HCT116 (cell line): ENCODE data around the gene MTMR12. TPM values are rescaled to one million over a fixed set of nuclear protein-coding genes. Genes with fewer than 3 reads are reported as not detected.

Experiments
- ATAC-seq: fragments of 200-7000 bp; cut with Tn5 transposase; 2 replicates; pipeline ENCODE4 v1.9.1; 2020; ENCODE audit warnings: mild to moderate bottlenecking, moderate library complexity
- BruUV-seq: library from RNA; stranded (reverse); fragments of 400-500 nt; replicated peaks from 2 replicates; lab custom pipeline; 2021; lab: Mats Ljungman, UMichigan
- CTCF ChIA-PET: fragments of 300-600 bp; sonication (Branson Sonifier 250); formaldehyde crosslinking; loops from one replicate; lab custom pipeline; 2021; ENCODE audit warnings: antibody characterized with exemption; lab: Charles Lee
- POLR2A ChIA-PET: fragments of 300-600, 350-600 bp; sonication (Branson Sonifier 250); formaldehyde crosslinking; loops from one replicate; lab custom pipeline; 2021; ENCODE audit warnings: antibody characterized with exemption; lab: Charles Lee
- RAD21 ChIA-PET, 2 experiments: fragments of 300-600 bp; sonication (Branson Sonifier 250); formaldehyde crosslinking; loops; one replicate each; lab custom pipeline; 2023; ENCODE audit warnings: low total read pairs in 2 of 2; ENCODE audit not compliant: uncharacterized antibody in 2 of 2, unreplicated experiment in 2 of 2, low non-redundant PET in 1 of 2; lab: Charles Lee
- DNase-seq: peaks from one replicate; pipeline ENCODE4 v3.0.0-alpha.2; 2010; ENCODE audit warnings: low read depth, low spot score
- H2AFZ ChIP-seq: fragments of 200-600 bp; shearing (Covaris generic), sonication (generic); 2 replicates; pipeline ENCODE4 v1.6.1; 2017; ENCODE audit warnings: low read depth, mixed run types, mixed read lengths, antibody characterized with exemption, low read length; ENCODE audit not compliant: poor library complexity, severe bottlenecking
- H3K27ac ChIP-seq: 2 replicates; pipeline ENCODE4 v1.5.1; 2012; ENCODE audit warnings: low read depth, low read length
- H3K27me3 ChIP-seq: fragments of 200-600 bp; sonication (generic); 2 replicates; pipeline ENCODE4 v1.6.1; 2016; ENCODE audit warnings: mixed run types, low read length, mixed read lengths; ENCODE audit not compliant: insufficient read depth
- H3K36me3 ChIP-seq, 2 experiments: fragments of 200-500 bp in 1 of 2; fragments of 200-600 bp in 1 of 2; sonication (Bioruptor generic) in 1 of 2; sonication (generic) in 1 of 2; 2 replicates each; pipeline versions ENCODE4 v1.5.1 to v1.6.1; 2014 to 2016; ENCODE audit warnings: low read length in 2 of 2, inconsistent platforms in 1 of 2, mixed read lengths in 1 of 2, mixed run types in 1 of 2; ENCODE audit not compliant: insufficient read depth in 2 of 2, control insufficient read depth in 1 of 2
- H3K4me1 ChIP-seq, 2 experiments: fragments of 200-600 bp in 1 of 2; sonication (generic) in 1 of 2; 2 replicates each; pipeline versions ENCODE4 v1.5.1 to v1.6.1; 2012 to 2017; ENCODE audit warnings: low read length in 2 of 2, inconsistent platforms in 1 of 2, mild to moderate bottlenecking in 1 of 2, mixed read lengths in 1 of 2, mixed run types in 1 of 2, moderate library complexity in 1 of 2; ENCODE audit not compliant: insufficient read depth in 2 of 2, control insufficient read depth in 1 of 2
- H3K4me2 ChIP-seq: fragments of 200-600 bp; sonication (generic); 2 replicates; pipeline ENCODE4 v1.6.1; 2017; ENCODE audit warnings: mixed run types, low read length, mixed read lengths
- H3K4me3 ChIP-seq, 2 experiments: fragments of 200-600 bp in 1 of 2; sonication (generic) in 1 of 2; replicated peaks in 1 of 2; 2 replicates each; pipeline ENCODE4 v1.5.1; 2011 to 2016; ENCODE audit warnings: low read length in 2 of 2, control low read depth in 1 of 2, low read depth in 1 of 2, mild to moderate bottlenecking in 1 of 2, mixed read lengths in 1 of 2, mixed run types in 1 of 2
- H3K79me2 ChIP-seq: fragments of 200-600 bp; sonication (generic); 2 replicates; pipeline ENCODE4 v1.6.1; 2017; ENCODE audit warnings: mild to moderate bottlenecking, mixed run types, low read length, moderate library complexity, mixed read lengths; ENCODE audit not compliant: insufficient read depth
- H3K9ac ChIP-seq: fragments of 200-600 bp; sonication (generic); 2 replicates; pipeline ENCODE4 v1.6.1; 2016; ENCODE audit warnings: low read length, mixed read lengths
- H3K9me2 ChIP-seq: fragments of 200-600 bp; sonication (generic), shearing (Covaris generic); 2 replicates; pipeline ENCODE4 v1.6.1; 2017; ENCODE audit warnings: mixed run types, mild to moderate bottlenecking, moderate library complexity; ENCODE audit not compliant: insufficient read depth
- H3K9me3 ChIP-seq, 2 experiments: fragments of 200-500 bp in 1 of 2; fragments of 200-600 bp in 1 of 2; sonication (Bioruptor generic) in 1 of 2; sonication (generic) in 1 of 2; 2 replicates each; pipeline ENCODE4 v1.6.1; 2014 to 2017; ENCODE audit warnings: low read length in 2 of 2, mixed read lengths in 2 of 2, inconsistent platforms in 1 of 2, low read depth in 1 of 2, mild to moderate bottlenecking in 1 of 2, mixed run types in 1 of 2, moderate library complexity in 1 of 2; ENCODE audit not compliant: control insufficient read depth in 1 of 2, insufficient read depth in 1 of 2
- H4K20me1 ChIP-seq: fragments of 200-600 bp; sonication (generic), shearing (Covaris generic); 2 replicates; pipeline ENCODE4 v1.6.1; 2017; ENCODE audit warnings: mixed run types, mild to moderate bottlenecking, moderate library complexity; ENCODE audit not compliant: insufficient read depth
- CBX3 ChIP-seq: IDR thresholded peaks from 2 replicates; pipeline ENCODE4 v1.6.1; 2012; ENCODE audit warnings: low read depth
- EGR1 ChIP-seq: IDR thresholded peaks from 2 replicates; pipeline ENCODE4 v1.6.1; 2012; ENCODE audit warnings: low read depth
- EZH2phosphoT487 ChIP-seq: fragments of 200-600 bp; IDR thresholded peaks from 2 replicates; pipeline ENCODE4 v1.6.1; 2018; ENCODE audit warnings: antibody characterized with exemption, borderline replicate concordance
- FOSL1 ChIP-seq: IDR thresholded peaks from 2 replicates; pipeline ENCODE4 v1.6.1; 2012; ENCODE audit warnings: low read depth
- JUND ChIP-seq: IDR thresholded peaks from 2 replicates; pipeline ENCODE4 v1.6.1; 2012
- MAX ChIP-seq: IDR thresholded peaks from 2 replicates; pipeline ENCODE4 v1.6.1; 2012
- POLR2A ChIP-seq: IDR thresholded peaks from 2 replicates; pipeline ENCODE4 v1.7.0; 2011; ENCODE audit warnings: borderline replicate concordance; ENCODE audit not compliant: insufficient read depth, insufficient read length; ENCODE audit errors: extremely low read depth
- POLR2AphosphoS5 ChIP-seq: IDR thresholded peaks from 2 replicates; pipeline ENCODE4 v1.6.1; 2011; ENCODE audit warnings: mild to moderate bottlenecking, low read depth, low read length, moderate library complexity
- RAD21 ChIP-seq: IDR thresholded peaks from 2 replicates; pipeline ENCODE4 v1.6.1; 2012; ENCODE audit warnings: low read depth, mild to moderate bottlenecking
- SP1 ChIP-seq: IDR thresholded peaks from 2 replicates; pipeline ENCODE4 v1.6.1; 2012; ENCODE audit warnings: low read depth
- SRF ChIP-seq: IDR thresholded peaks from 2 replicates; pipeline ENCODE4 v1.6.1; 2012; ENCODE audit warnings: low read depth
- YY1 ChIP-seq: IDR thresholded peaks from 2 replicates; pipeline ENCODE4 v1.6.1; 2011; ENCODE audit warnings: low read length, low read depth, moderate library complexity, mild to moderate bottlenecking; ENCODE audit not compliant: insufficient replicate concordance; ENCODE audit errors: extremely low read depth
- ZBTB33 ChIP-seq: IDR thresholded peaks from 2 replicates; pipeline ENCODE4 v1.6.1; 2011; ENCODE audit warnings: mild to moderate bottlenecking, low read length, moderate library complexity; ENCODE audit not compliant: insufficient replicate concordance; ENCODE audit errors: extremely low read depth
- ZFX ChIP-seq: fragments of 450-650 bp; IDR thresholded peaks from 2 replicates; pipeline ENCODE4 v1.6.1; 2017
- intact Hi-C: fragments of 100-400 bp; cut with micrococcal nuclease; formaldehyde crosslinking; loops from 2 replicates; pipeline ENCODE4 v1.10.0; 2022
- total RNA-seq: library from RNA; stranded (reverse); gene quantifications from one replicate; pipeline ENCODE4 v1.2.1, GENCODE V29; 2021; ENCODE audit not compliant: unreplicated experiment
- TF ChIP-seq, protein P1 (sequence below): IDR thresholded peaks from 2 replicates; pipeline ENCODE4 v1.6.1; 2012
- TF ChIP-seq, protein P2 (sequence below), 3 experiments: fragments of 200-600 bp in 1 of 3; sonication (generic) in 1 of 3; IDR thresholded peaks in 2 of 3; conservative IDR thresholded peaks in 1 of 3; 2 replicates each; pipeline ENCODE4 v1.5.1; 2012 to 2017; ENCODE audit warnings: low read depth in 2 of 3, low read length in 2 of 3, antibody characterized with exemption in 1 of 3, borderline replicate concordance in 1 of 3, control low read depth in 1 of 3, mild to moderate bottlenecking in 1 of 3, mixed read lengths in 1 of 3, mixed run types in 1 of 3, moderate library complexity in 1 of 3; ENCODE audit not compliant: insufficient read depth in 1 of 3

Gene MTMR12
- total RNA-seq, 1 experiment from 2014 or later: 27.3 TPM

GRCh38 chr5:32255540-32255900 is 57.2 kb downstream of the MTMR12 start:
- POLR2A ChIA-PET: no interaction called here
- Histone ChIP-seq H3K36me3 (peaks cover 6 to 13% of the 10 kb centered on the region in 2 experiments), H2AFZ (no peak overlapping the region), H3K9ac (no peak overlapping the region), H4K20me1 (no peaks in the 10 kb centered on the region), H3K4me3 (no peak overlapping the region)
- RAD21 ChIA-PET: no interaction called here
- intact Hi-C loops: no loop called here
- TF ChIP-seq MAX: no peak
- TF ChIP-seq EGR1: no peak
- TF ChIP-seq SRF: no peak
- no peak for TF ChIP-seq RAD21
- no peak for TF ChIP-seq YY1
- TF ChIP-seq, protein P1, sequence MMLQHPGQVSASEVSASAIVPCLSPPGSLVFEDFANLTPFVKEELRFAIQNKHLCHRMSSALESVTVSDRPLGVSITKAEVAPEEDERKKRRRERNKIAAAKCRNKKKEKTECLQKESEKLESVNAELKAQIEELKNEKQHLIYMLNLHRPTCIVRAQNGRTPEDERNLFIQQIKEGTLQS: no peak
- TF ChIP-seq ZFX: no peak
- TF ChIP-seq EZH2phosphoT487: no peak
- no peak for TF ChIP-seq CBX3
- TF ChIP-seq, all 23 proteins: peak for 0
- Histone ChIP-seq H3K9me2 (no peaks in the 10 kb centered on the region), H3K4me2 (no peak overlapping the region), H3K4me1 (no peaks in the 10 kb centered on the region), H3K27me3 (no peaks in the 10 kb centered on the region), H3K79me2 (no peaks in the 10 kb centered on the region), H3K9me3 (no peaks in the 10 kb centered on the region), H3K27ac (no peak overlapping the region)
- ATAC-seq (no peak), DNase-seq (no peak)
- no TSS peak for BruUV-seq
- CTCF ChIA-PET: no interaction called here

DNA sequence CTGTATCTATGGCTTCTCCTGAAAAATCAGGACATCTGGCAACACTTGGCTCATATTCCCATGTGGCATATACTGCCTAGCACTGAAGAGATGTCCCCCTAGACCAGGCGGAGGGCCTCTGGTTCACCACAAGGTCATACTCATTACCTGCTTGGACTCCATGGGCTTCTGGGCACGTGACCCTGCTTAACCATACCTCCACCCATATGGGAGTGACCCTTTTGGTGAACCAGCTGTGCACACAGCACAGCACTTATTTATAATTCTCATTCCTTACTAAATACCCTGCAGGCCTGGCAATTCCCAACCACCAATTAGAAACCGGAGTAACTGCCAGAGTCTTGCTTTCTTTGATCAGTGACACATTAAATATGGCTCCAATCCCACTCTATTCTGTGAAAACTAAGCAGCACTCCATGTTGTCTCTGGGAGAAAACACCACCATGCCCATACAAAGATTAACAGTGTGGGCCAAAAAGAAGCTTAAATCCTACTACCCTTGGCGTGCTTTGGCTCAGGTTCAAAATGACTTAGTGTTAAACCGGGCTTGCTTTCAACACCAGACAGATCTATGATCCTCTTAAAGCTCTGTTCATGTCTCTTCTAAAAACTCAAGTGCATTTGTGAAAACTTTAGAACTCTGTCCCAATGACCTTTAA is 57.7 kb downstream of the MTMR12 start:
- intact Hi-C loops: no loop called here
- BruUV-seq: no TSS peak
- no peak overlapping the region for H3K4me3 ChIP-seq
- no peak overlapping the region for H2AFZ ChIP-seq
- H3K9me3 ChIP-seq: no peaks in the 10 kb centered on the region
- peaks cover 4 to 13% of the 10 kb centered on the region in 2 experiments for H3K36me3 ChIP-seq
- no peaks in the 10 kb centered on the region for H3K9me2 ChIP-seq
- H3K27me3 ChIP-seq: no peaks in the 10 kb centered on the region
- no peaks in the 10 kb centered on the region for H3K79me2 ChIP-seq
- ChIA-PET RAD21 (no interaction called here), CTCF (no interaction called here), POLR2A (no interaction called here)
- no peak overlapping the region for H3K4me2 ChIP-seq
- no peak overlapping the region for H3K27ac ChIP-seq
- H4K20me1 ChIP-seq: no peaks in the 10 kb centered on the region
- no peaks in the 10 kb centered on the region for H3K4me1 ChIP-seq
- H3K9ac ChIP-seq: no peak overlapping the region
- ATAC-seq: no peak
- DNase-seq: no peak
- TF ChIP-seq JUND (no peak), SP1 (no peak), RAD21 (no peak), MAX (no peak), EZH2phosphoT487 (no peak), POLR2AphosphoS5 (no peak), FOSL1 (no peak), SRF (no peak), ZBTB33 (no peak), POLR2A (no peak), CBX3 (no peak), EGR1 (no peak)
- TF ChIP-seq, protein P2, sequence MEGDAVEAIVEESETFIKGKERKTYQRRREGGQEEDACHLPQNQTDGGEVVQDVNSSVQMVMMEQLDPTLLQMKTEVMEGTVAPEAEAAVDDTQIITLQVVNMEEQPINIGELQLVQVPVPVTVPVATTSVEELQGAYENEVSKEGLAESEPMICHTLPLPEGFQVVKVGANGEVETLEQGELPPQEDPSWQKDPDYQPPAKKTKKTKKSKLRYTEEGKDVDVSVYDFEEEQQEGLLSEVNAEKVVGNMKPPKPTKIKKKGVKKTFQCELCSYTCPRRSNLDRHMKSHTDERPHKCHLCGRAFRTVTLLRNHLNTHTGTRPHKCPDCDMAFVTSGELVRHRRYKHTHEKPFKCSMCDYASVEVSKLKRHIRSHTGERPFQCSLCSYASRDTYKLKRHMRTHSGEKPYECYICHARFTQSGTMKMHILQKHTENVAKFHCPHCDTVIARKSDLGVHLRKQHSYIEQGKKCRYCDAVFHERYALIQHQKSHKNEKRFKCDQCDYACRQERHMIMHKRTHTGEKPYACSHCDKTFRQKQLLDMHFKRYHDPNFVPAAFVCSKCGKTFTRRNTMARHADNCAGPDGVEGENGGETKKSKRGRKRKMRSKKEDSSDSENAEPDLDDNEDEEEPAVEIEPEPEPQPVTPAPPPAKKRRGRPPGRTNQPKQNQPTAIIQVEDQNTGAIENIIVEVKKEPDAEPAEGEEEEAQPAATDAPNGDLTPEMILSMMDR (IDR thresholded peaks at IDR 0.05 in 2 of 3, conservative IDR thresholded peaks at IDR 0.05 in 1 of 3; ENCODE audit: borderline replicate concordance in 1 of 3, insufficient read depth in 1 of 3, low read depth in 2 of 3, low read length in 2 of 3): no peak
